CD8-positive, alpha-beta memory T cell (primary cell): ENCODE measurements around the gene VTI1A. TPM values are rescaled to one million over a fixed set of nuclear protein-coding genes. Genes with fewer than 3 reads are reported as not detected.
"Not testable (repeated sequence)": the region's sequence is repeated elsewhere in the genome, so short reads cannot be mapped to it uniquely, and the experiment has no call there.

Source experiments
- CTCF ChIA-PET: fragments of 350-600 bp; sonication (Branson Sonifier 250); formaldehyde crosslinking; loops from one replicate; lab custom pipeline; 2021; ENCODE audit warnings: antibody characterized with exemption; lab: Charles Lee
- POLR2A ChIA-PET: fragments of 350-600 bp; sonication (Branson Sonifier 250); formaldehyde crosslinking; loops from one replicate; lab custom pipeline; 2021; ENCODE audit warnings: antibody characterized with exemption; lab: Charles Lee
- DNase-seq, 5 donors: peaks; one replicate each; pipeline versions ENCODE4 v3.0.0 to v3.0.0-alpha.2; 2020 to 2022; ENCODE audit warnings: mixed read lengths in 1 of 5
- H3K27ac ChIP-seq: one replicate; pipeline ENCODE4 v1.7.0; 2013; ENCODE audit warnings: low read depth, mild to moderate bottlenecking, low read length, moderate library complexity
- H3K27me3 ChIP-seq: 2 replicates; pipeline ENCODE4 v1.7.0; 2013; ENCODE audit warnings: low read length, mild to moderate bottlenecking; ENCODE audit not compliant: insufficient read depth, poor library complexity, severe bottlenecking
- H3K36me3 ChIP-seq: 2 replicates; pipeline ENCODE4 v1.7.0; 2013; ENCODE audit warnings: mild to moderate bottlenecking, low read length, moderate library complexity; ENCODE audit not compliant: insufficient read depth
- H3K4me1 ChIP-seq: 2 replicates; pipeline ENCODE4 v1.7.0; 2013; ENCODE audit warnings: mild to moderate bottlenecking, low read length, moderate library complexity; ENCODE audit not compliant: insufficient read depth
- H3K4me3 ChIP-seq: 2 replicates; pipeline ENCODE4 v1.7.0; 2013; ENCODE audit warnings: mild to moderate bottlenecking, low read length
- H3K9me3 ChIP-seq: 2 replicates; pipeline ENCODE4 v1.7.0; 2013; ENCODE audit warnings: mild to moderate bottlenecking, low read length
- H3K27ac Mint-ChIP-seq, 8 donors: one replicate each; pipeline ENCODE4 v1.8.0; 2020 to 2021; ENCODE audit warnings: mixed read lengths in 8 of 8, mild to moderate bottlenecking in 6 of 8, inconsistent platforms in 3 of 8, moderate library complexity in 3 of 8
- H3K27me3 Mint-ChIP-seq, 2 donors: one replicate each; pipeline ENCODE4 v1.8.0; 2020 to 2021; ENCODE audit warnings: mixed read lengths in 2 of 2, mild to moderate bottlenecking in 1 of 2, moderate library complexity in 1 of 2
- H3K36me3 Mint-ChIP-seq, 3 donors: one replicate each; pipeline ENCODE4 v1.8.0; 2020 to 2021; ENCODE audit warnings: mixed read lengths in 3 of 3, inconsistent platforms in 1 of 3, mild to moderate bottlenecking in 1 of 3
- H3K4me1 Mint-ChIP-seq, 3 donors: one replicate each; pipeline ENCODE4 v1.8.0; 2020 to 2021; ENCODE audit warnings: mixed read lengths in 3 of 3, inconsistent platforms in 1 of 3, mild to moderate bottlenecking in 1 of 3
- H3K4me3 Mint-ChIP-seq, 7 donors: one replicate each; pipeline ENCODE4 v1.8.0; 2020 to 2021; ENCODE audit warnings: mixed read lengths in 7 of 7, mild to moderate bottlenecking in 6 of 7, moderate library complexity in 4 of 7, inconsistent platforms in 2 of 7
- H3K9me3 Mint-ChIP-seq, 5 donors: one replicate each; pipeline ENCODE4 v1.8.0; 2020 to 2022; ENCODE audit warnings: mixed read lengths in 5 of 5, mild to moderate bottlenecking in 3 of 5, moderate library complexity in 2 of 5, inconsistent platforms in 1 of 5
- polyA plus RNA-seq: library from polyadenylated mRNA; unstranded; fragments of 300-500 nt; fragmentation: Illumina TruSeq; gene quantifications from one replicate; pipeline ENCODE4 v1.2.3, GENCODE V29; 2021
- total RNA-seq, 2 experiments: library from RNA; stranded (reverse); gene quantifications; one replicate each; pipeline ENCODE4 v1.2.3, GENCODE V29; 2021

VTI1A gene
- total and polyA plus RNA-seq, 3 experiments from 2014 or later = 28.1 to 40.1 (median 38.2) TPM

DNA sequence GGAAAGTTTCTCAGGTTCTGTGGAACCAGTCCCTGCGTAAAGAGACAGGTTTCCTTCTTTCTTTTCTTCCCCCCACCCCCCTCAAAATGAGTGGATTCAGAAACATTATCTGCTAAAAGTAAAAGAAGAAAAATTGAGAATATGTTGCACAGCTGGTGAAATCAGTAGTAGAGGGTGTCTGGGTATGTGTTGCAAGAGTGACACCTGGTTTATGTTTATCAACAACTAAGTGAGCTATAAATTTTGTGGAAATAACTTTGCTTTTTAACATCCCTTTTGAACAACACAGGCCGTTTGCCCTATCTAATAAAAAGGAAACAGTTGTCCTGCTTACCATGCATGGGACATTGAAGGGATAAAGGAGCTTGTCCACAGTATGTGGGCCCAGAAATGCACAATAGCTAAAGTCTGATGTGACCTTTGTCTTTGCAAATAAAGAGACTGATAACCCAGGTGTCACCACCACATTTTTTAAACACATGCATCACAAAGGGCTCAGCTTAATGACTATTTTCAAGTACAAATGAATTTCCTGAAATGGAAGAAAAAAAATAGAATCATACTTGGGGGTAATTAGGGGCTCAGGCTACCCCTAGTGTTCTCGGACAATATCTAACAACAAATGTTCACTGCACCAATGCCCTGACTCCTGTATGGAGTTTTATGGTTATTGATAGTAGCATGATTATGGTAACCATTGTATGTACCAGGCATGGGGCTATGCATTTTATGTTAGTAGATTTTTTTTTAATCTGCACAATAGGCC lies 281.3 kb downstream of the VTI1A start:
- POLR2A ChIA-PET = no interaction called here
- CTCF ChIA-PET = no interaction called here

DNA sequence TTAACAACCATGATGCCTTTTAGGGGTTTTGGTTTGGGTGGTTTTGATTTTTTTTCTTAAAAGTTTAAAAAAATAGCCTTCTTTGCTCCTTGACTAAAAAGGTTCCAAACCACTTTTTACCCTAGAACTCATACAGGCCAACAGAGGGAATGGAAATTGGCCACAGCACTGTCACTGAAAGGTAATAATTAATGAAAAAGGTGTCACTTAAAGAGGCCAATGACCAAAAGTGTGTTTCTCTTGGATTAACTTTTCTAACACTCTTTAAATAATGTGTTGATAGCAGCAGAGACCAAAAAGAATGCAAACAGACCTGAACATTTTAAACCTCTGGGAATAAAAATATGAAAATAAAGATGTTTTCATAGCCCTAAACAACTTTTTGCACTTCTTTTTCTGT lies 282.0 kb downstream of the VTI1A start:
- Mint-ChIP-seq H3K4me3 (no peak overlapping the region), H3K27ac (no peak overlapping the region), H3K9me3 (no peaks in the 10 kb centered on the region), H3K36me3 (peaks cover 4 to 15% (median 12%) of the 10 kb centered on the region in 3 donors), H3K27me3 (no peaks in the 10 kb centered on the region), H3K4me1 (no peaks in the 10 kb centered on the region)
- POLR2A ChIA-PET = interaction anchor here (0.6 kb wide), 1 partner anchor 612 kb away, joined by 3 read pairs; no protein-coding TSS in a partner anchor
- no peaks in the 10 kb centered on the region for H3K36me3 ChIP-seq
- H3K27ac ChIP-seq = no peak overlapping the region
- DNase-seq = no peak
- CTCF ChIA-PET = no interaction called here
- H3K4me1 ChIP-seq = no peaks in the 10 kb centered on the region
- H3K4me3 ChIP-seq = no peak overlapping the region
- no peaks in the 10 kb centered on the region for H3K9me3 ChIP-seq
- no peaks in the 10 kb centered on the region for H3K27me3 ChIP-seq

More for the DNA sequence above, 281.3 kb downstream of the VTI1A start:
- Mint-ChIP-seq H3K27me3 (no peaks in the 10 kb centered on the region), H3K4me3 (no peak overlapping the region), H3K27ac (no peak overlapping the region), H3K4me1 (no peaks in the 10 kb centered on the region), H3K9me3 (no peaks in the 10 kb centered on the region), H3K36me3 (peaks cover 4 to 16% (median 10%) of the 10 kb centered on the region in 3 donors)
- no peaks in the 10 kb centered on the region for H3K27me3 ChIP-seq
- DNase-seq = no peak
- H3K9me3 ChIP-seq = no peaks in the 10 kb centered on the region
- no peaks in the 10 kb centered on the region for H3K36me3 ChIP-seq
- no peaks in the 10 kb centered on the region for H3K4me1 ChIP-seq
- H3K4me3 ChIP-seq = no peak overlapping the region
- no peak overlapping the region for H3K27ac ChIP-seq

GRCh38 chr10:112731450-112731849 lies 284.4 kb downstream of the VTI1A start:
- CTCF ChIA-PET = interaction anchor here (0.7 kb wide), 1 partner anchor 10 kb away, joined by 4 read pairs; no protein-coding TSS in a partner anchor
- H3K27me3 Mint-ChIP-seq, H3K27me3 ChIP-seq, H3K9me3 Mint-ChIP-seq, H3K4me1 ChIP-seq, H3K4me3 ChIP-seq, H3K4me3 Mint-ChIP-seq, H3K27ac ChIP-seq, POLR2A ChIA-PET, H3K36me3 ChIP-seq, DNase-seq, H3K9me3 ChIP-seq, H3K4me1 Mint-ChIP-seq: not testable (repeated sequence)
- Mint-ChIP-seq H3K36me3 (peaks cover 4 to 11% (median 9%) of the 10 kb centered on the region in 3 donors), H3K27ac (peak overlapping the region in 1 of 8 donors; percentile 38)

DNA sequence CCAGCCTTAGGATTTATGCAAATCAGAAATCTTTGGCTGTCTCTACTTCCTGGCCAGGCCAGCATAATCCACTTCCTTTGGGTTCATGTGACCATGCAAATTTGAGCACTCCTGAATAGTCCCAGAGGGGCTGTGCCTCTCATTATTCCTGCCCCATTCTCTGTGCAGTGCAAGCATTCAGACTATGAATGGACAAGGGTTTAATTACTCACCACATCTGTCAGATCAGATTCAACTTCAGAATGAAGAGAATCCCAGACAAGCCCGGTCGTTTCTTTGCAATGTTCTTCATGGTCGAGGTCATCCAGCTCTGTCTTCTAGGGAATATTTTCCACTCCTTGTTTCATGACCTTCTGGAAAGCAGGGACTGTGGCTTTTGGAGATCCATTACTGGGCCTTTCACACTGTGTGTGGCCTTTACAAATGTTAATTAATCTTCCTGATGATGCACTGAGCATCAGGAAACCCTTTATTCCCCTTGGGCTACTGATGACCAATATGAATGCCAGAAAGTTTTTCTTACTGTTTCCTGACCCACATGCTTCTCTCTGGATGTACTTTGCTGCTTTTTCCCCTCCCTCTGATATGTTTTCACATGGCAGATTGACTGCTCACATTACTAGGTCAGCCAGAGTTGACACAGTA lies 285.4 kb downstream of the VTI1A start:
- Mint-ChIP-seq H3K27ac (peak overlapping the region in 2 of 8 donors; percentile 37 to 61), H3K36me3 (peaks cover 4 to 12% (median 11%) of the 10 kb centered on the region in 3 donors), H3K27me3 (no peaks in the 10 kb centered on the region), H3K4me3 (no peak overlapping the region), H3K4me1 (no peaks in the 10 kb centered on the region), H3K9me3 (no peaks in the 10 kb centered on the region)
- H3K4me1 ChIP-seq = no peaks in the 10 kb centered on the region
- ChIA-PET CTCF (interaction anchor here (0.7 kb wide), 2 partner anchors 10 to 13 kb away, joined by 3 to 4 read pairs; no protein-coding TSS in a partner anchor), POLR2A (no interaction called here)
- no peak overlapping the region for H3K4me3 ChIP-seq
- no peak overlapping the region for H3K27ac ChIP-seq
- no peaks in the 10 kb centered on the region for H3K27me3 ChIP-seq
- H3K9me3 ChIP-seq = no peaks in the 10 kb centered on the region
- H3K36me3 ChIP-seq = no peaks in the 10 kb centered on the region
- no peak for DNase-seq

GRCh38 chr10:112735041-112735695 lies 288.2 kb downstream of the VTI1A start:
- H3K36me3 ChIP-seq = no peaks in the 10 kb centered on the region
- no peak overlapping the region for H3K4me3 Mint-ChIP-seq
- no peaks in the 10 kb centered on the region for H3K4me1 ChIP-seq
- no peak for DNase-seq
- no peak overlapping the region for H3K4me3 ChIP-seq
- H3K27me3 ChIP-seq = no peaks in the 10 kb centered on the region
- no peak overlapping the region for H3K27ac ChIP-seq
- H3K9me3 Mint-ChIP-seq = no peaks in the 10 kb centered on the region
- CTCF ChIA-PET = no interaction called here
- POLR2A ChIA-PET = interaction anchor here (0.6 kb wide), 1 partner anchor 149 kb away, joined by 13 read pairs; no protein-coding TSS in a partner anchor
- no peaks in the 10 kb centered on the region for H3K4me1 Mint-ChIP-seq
- H3K9me3 ChIP-seq = no peaks in the 10 kb centered on the region
- H3K27me3 Mint-ChIP-seq = no peaks in the 10 kb centered on the region
- H3K27ac Mint-ChIP-seq = no peak overlapping the region
- H3K36me3 Mint-ChIP-seq = peaks cover 19 to 32% (median 27%) of the 10 kb centered on the region in 3 donors

- Histone ChIP-seq H3K27me3 (no peaks in the 10 kb centered on the region), H3K36me3 (no peaks in the 10 kb centered on the region), H3K4me1 (no peaks in the 10 kb centered on the region), H3K4me3 (no peak overlapping the region), H3K27ac (no peak overlapping the region), H3K9me3 (no peaks in the 10 kb centered on the region)
- no peak overlapping the region for H3K4me3 Mint-ChIP-seq
- ChIA-PET CTCF (no interaction called here), POLR2A (no interaction called here)
- peaks cover 0 to 4% (median 0%) of the 10 kb centered on the region in 3 donors for H3K4me1 Mint-ChIP-seq
- H3K36me3 Mint-ChIP-seq = peaks cover 19 to 34% (median 31%) of the 10 kb centered on the region in 3 donors
- DNase-seq = no peak
- H3K27ac Mint-ChIP-seq = no peak overlapping the region
- no peaks in the 10 kb centered on the region for H3K9me3 Mint-ChIP-seq
- H3K27me3 Mint-ChIP-seq = no peaks in the 10 kb centered on the region
Measured at GRCh38 chr10:112738606-112739591, 291.9 kb downstream of the VTI1A start.

GRCh38 chr10:112739592-112740353 lies 292.8 kb downstream of the VTI1A start:
- H3K36me3 Mint-ChIP-seq = peaks cover 19 to 39% (median 30%) of the 10 kb centered on the region in 3 donors
- CTCF ChIA-PET = no interaction called here
- H3K9me3 ChIP-seq = no peaks in the 10 kb centered on the region
- no peak overlapping the region for H3K4me3 ChIP-seq
- H3K36me3 ChIP-seq = no peaks in the 10 kb centered on the region
- H3K4me3 Mint-ChIP-seq = no peak overlapping the region
- DNase-seq = no peak
- no peak overlapping the region for H3K27ac ChIP-seq
- no peaks in the 10 kb centered on the region for H3K27me3 ChIP-seq
- peaks cover 0 to 4% (median 0%) of the 10 kb centered on the region in 3 donors for H3K4me1 Mint-ChIP-seq
- no peaks in the 10 kb centered on the region for H3K4me1 ChIP-seq
- POLR2A ChIA-PET = no interaction called here
- peaks cover 0 to 1% of the 10 kb centered on the region in 2 donors for H3K27me3 Mint-ChIP-seq
- no peaks in the 10 kb centered on the region for H3K9me3 Mint-ChIP-seq
- H3K27ac Mint-ChIP-seq = no peak overlapping the region
